Body of pancreas (tissue), 4 donors: ENCODE measurements around the gene PHF19. TPM values are rescaled to one million over a fixed set of nuclear protein-coding genes. Genes with fewer than 3 reads are reported as not detected.
A peak's percentile ranks its signal among the peaks of the same experiment; 100 is the strongest.

Source experiments
- ATAC-seq: fragments of 150-250 bp; one replicate; pipeline ENCODE4 v1.9.1; 2016
- DNase-seq, 4 donors: peaks; one replicate each; pipeline ENCODE4 v3.0.0-alpha.2; 2019
- H3K27ac ChIP-seq, 4 donors: fragments of 200-600 bp; sonication (generic); 1 replicate in 3 of 4; 2 replicates in 1 of 4; pipeline versions ENCODE4 v1.5.1 to v1.6.1; 2016 to 2019; ENCODE audit warnings: mild to moderate bottlenecking in 1 of 4, mixed read lengths in 1 of 4, moderate library complexity in 1 of 4
- H3K27me3 ChIP-seq, 2 donors: fragments of 200-600 bp; sonication (generic); one replicate each; pipeline ENCODE4 v1.6.0; 2016; ENCODE audit warnings: mild to moderate bottlenecking in 1 of 2
- H3K36me3 ChIP-seq, 2 donors: fragments of 200-600 bp; sonication (generic); replicated peaks in 1 of 2; 2 replicates each; pipeline ENCODE4 v1.5.1; 2016; ENCODE audit warnings: low read depth in 2 of 2; ENCODE audit not compliant: insufficient read depth in 1 of 2
- H3K4me1 ChIP-seq: fragments of 200-600 bp; sonication (generic); one replicate; pipeline ENCODE4 v1.6.0; 2016
- H3K4me3 ChIP-seq, 2 donors: fragments of 200-600 bp; sonication (generic); 1 replicate in 1 of 2; 2 replicates in 1 of 2; pipeline ENCODE4 v1.5.1; 2016 to 2019
- H3K9me3 ChIP-seq, 3 donors: fragments of 200-600 bp; sonication (generic); 1 replicate in 2 of 3; 2 replicates in 1 of 3; pipeline ENCODE4 v1.5.1; 2016
- CTCF ChIP-seq, 7 experiments: fragments of 450-650 bp in 4 of 7; fragments of 200-600 bp in 3 of 7; sonication (generic) in 3 of 7; IDR thresholded peaks; one replicate each; pipeline ENCODE4 v1.5.1; 2016 to 2019; ENCODE audit warnings: antibody characterized with exemption in 7 of 7
- POLR2A ChIP-seq, 3 donors: fragments of 450-650 bp; IDR thresholded peaks; one replicate each; pipeline ENCODE4 v1.6.1; 2016; ENCODE audit warnings: antibody characterized with exemption in 3 of 3, mild to moderate bottlenecking in 2 of 3
- WGBS, 2 donors: methylation state at CpG; one replicate each; pipeline ENCODE4 v1.1.5; 2017; 5-methylcytosine and 5-hydroxymethylcytosine counted together
- intact Hi-C: fragments of 100-400 bp; cut with DNase I; formaldehyde crosslinking; loops from one replicate; pipeline ENCODE4 v1.15.1; 2023
- total RNA-seq, 2 donors: library from RNA; depleted of rRNA; stranded (reverse); fragments of >200 nt; gene quantifications; one replicate each; pipeline ENCODE4 v1.1.0, GENCODE V29; 2016

The PHF19 gene
- total RNA-seq, 2 donors from 2014 or later: 5.4 to 6.9 TPM

GRCh38 chr9:120856700-120857099 lies 20.3 kb downstream of the PHF19 start:
- TF ChIP-seq CTCF (IDR thresholded peaks at IDR 0.05) (no peak), POLR2A (IDR thresholded peaks at IDR 0.05) (no peak)
- Histone ChIP-seq H3K27ac (no peak overlapping the region), H3K9me3 (no peaks in the 10 kb centered on the region), H3K27me3 (no peaks in the 10 kb centered on the region), H3K4me3 (no peak overlapping the region), H3K36me3 (no peaks in the 10 kb centered on the region), H3K4me1 (peaks cover 13% of the 10 kb centered on the region)
- 23 to 38% methylated on average over 3 to 4 of the region's 4 CpGs for WGBS, 2 donors
- ATAC-seq: peak; percentile 87
- DNase-seq: peak; percentile 79 to 90 (median 86)
- intact Hi-C loops: no loop called here

DNA sequence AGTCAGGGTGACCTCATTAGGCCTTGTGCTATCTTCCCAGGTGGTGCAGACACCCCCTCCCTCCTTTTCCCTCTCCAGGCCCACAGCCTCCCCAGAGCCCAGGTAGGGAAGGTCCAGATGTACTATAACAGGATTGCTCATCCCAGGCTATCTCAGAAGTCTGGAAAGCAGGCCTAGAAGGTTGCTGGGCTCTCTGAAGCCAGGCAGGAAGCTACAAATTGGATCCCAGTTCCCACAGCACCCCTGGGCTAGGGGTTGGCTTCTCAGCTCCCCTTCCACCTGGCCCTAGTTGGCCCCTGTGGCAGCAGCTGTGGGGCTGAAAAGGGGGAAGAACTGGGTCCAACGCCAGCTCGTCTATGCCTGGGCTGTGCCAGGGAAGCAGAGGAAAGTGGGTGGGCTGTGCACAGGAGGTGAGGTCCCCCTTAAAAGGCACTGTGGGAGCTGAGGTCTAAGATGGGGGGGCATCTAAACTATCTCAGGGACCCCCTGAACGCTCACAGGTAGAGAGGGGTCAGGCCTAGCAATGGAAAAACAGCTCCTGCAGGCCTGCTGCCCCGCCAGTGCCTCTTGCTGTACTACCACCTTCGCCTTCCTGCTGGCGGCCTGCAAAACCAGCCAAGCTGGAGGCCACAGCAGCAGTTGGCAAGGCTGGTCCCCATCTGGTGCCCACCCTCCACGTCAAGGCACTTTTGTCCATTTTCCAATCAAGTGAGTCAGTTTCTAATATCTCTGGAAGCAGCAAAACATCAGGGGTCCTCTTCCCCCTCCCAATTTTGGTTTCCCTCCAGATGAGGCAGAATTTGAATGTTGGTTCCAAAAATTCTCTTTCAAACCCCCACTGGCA lies 20.9 kb downstream of the PHF19 start:
- no peaks in the 10 kb centered on the region for H3K9me3 ChIP-seq
- H3K27me3 ChIP-seq: no peaks in the 10 kb centered on the region
- WGBS, 2 donors: 89 to 95% methylated on average over 6 to 7 of the region's 7 CpGs
- H3K27ac ChIP-seq: no peak overlapping the region
- DNase-seq (no peak), ATAC-seq (no peak)
- no peak for TF ChIP-seq CTCF (IDR thresholded peaks at IDR 0.05)
- TF ChIP-seq POLR2A (IDR thresholded peaks at IDR 0.05): no peak
- intact Hi-C loops: no loop called here
- H3K36me3 ChIP-seq: no peaks in the 10 kb centered on the region
- H3K4me3 ChIP-seq: no peak overlapping the region
- peaks cover 13% of the 10 kb centered on the region for H3K4me1 ChIP-seq

DNA sequence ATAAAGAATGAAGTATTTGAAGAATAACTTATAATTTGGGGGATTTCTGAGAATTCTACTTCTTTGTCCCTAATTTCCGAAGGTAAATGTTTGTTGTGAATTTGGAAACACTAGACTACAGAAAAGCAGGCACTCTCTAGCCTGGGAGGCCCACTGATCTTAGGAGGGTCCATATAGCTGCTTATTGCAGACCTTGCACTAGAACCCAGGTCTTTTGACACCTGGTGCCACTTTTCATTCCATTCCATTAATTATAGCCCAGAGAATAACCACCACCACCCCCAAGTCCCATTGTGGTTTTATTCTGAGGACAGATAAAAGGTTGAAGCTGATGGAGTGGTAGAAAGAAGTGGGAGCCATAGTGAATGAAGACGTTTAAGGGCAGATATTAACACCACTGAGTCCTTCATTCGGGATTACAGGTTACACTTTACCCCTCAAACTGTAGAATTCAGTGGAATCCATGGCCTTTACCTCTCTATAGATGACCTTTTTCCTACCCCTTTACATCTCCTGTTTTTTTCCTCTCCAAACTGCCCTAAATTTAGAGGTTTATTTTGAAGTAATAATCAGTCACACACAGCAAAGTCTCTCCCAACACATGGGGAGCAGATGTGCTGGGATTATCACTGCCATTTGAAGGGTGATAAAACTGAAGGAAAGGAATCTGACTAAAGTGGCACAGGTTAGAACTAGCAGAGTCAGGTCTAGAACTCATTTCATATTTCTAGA lies 22.2 kb downstream of the PHF19 start:
- WGBS, 2 donors: 80 to 93% methylated on average over 3 of the region's 3 CpGs
- Histone ChIP-seq H3K4me1 (peaks cover 13% of the 10 kb centered on the region), H3K27ac (no peak overlapping the region), H3K4me3 (no peak overlapping the region), H3K27me3 (no peaks in the 10 kb centered on the region), H3K36me3 (no peaks in the 10 kb centered on the region), H3K9me3 (no peaks in the 10 kb centered on the region)
- intact Hi-C loops: no loop called here
- DNase-seq (no peak), ATAC-seq (no peak)
- no peak for TF ChIP-seq POLR2A (IDR thresholded peaks at IDR 0.05)
- TF ChIP-seq CTCF (IDR thresholded peaks at IDR 0.05): no peak

DNA sequence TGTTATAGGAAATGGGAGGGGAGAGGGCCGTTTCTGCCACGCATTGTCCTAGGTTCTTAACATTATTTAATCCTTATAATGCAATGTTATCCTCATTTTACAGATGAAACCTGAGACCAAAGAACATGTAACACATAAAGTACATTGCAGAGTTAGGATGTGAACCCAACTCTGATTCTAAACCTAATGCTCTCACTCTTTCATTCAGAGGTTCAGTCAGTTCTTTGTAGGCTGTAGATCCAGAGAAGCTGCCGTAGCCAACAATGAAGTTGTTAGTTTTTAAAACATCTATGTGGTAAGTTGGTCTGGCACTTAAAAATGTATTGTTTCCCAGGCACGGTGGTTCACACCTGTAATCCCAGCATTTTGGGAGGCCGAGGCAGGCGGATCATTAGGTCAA lies 23.8 kb downstream of the PHF19 start:
- 82 to 95% methylated on average over 6 of the region's 6 CpGs for WGBS, 2 donors
- no peak for DNase-seq
- no peaks in the 10 kb centered on the region for H3K27me3 ChIP-seq
- no peak overlapping the region for H3K4me3 ChIP-seq
- H3K4me1 ChIP-seq: peaks cover 13% of the 10 kb centered on the region
- intact Hi-C loops: no loop called here
- no peak for ATAC-seq
- H3K27ac ChIP-seq: no peak overlapping the region
- no peak for TF ChIP-seq POLR2A (IDR thresholded peaks at IDR 0.05)
- no peak for TF ChIP-seq CTCF (IDR thresholded peaks at IDR 0.05)
- H3K36me3 ChIP-seq: no peaks in the 10 kb centered on the region
- no peaks in the 10 kb centered on the region for H3K9me3 ChIP-seq
